ENCODE data around the gene OLIG2. TPM values are rescaled to one million over a fixed set of nuclear protein-coding genes. Genes with fewer than 3 reads are reported as not detected.

The OLIG2 gene
- polyA plus RNA-seq, 1 of the 3 experiments (the other 2 are of a cell fraction) = not detected

DNA sequence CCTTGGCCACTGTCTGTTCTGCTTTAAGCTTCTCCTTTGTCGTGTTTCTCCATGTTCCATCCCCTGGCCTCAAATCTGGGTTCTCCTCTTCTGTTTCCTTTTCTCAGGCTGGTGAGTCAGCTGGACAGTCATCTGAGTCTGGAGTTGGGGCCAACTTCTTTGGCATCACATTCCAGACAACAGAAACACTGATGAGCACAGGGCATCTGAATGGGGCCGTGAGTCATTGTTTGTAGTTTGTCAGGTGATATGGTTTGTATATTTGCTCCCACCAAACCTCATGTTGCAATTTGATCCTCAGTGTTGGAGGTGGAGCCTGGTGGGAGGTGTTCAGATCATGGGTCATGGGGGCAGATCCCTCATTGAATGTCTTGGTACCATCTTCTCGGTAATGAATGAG, 14.3 kb upstream of the OLIG2 start:
- H3K4me3 ChIP-seq (ENCODE audit: low read depth in 2 of 2, low read length in 1 of 2) = no peak overlapping the region
- H3K4me2 ChIP-seq = no peak overlapping the region
- no peaks in the 10 kb centered on the region for H4K20me1 ChIP-seq (ENCODE audit: insufficient read depth)
- peaks cover 63% of the 10 kb centered on the region for H3K27me3 ChIP-seq (ENCODE audit: insufficient read depth)
- ChIA-PET POLR2A (no interaction called here), CTCF (no interaction called here)
- H3K36me3 ChIP-seq (replicated peaks in 1 of 2; ENCODE audit: control insufficient read depth in 1 of 2, insufficient read depth in 2 of 2, low read length in 1 of 2) = no peaks in the 10 kb centered on the region
- H3K27ac ChIP-seq (ENCODE audit: low read depth in 2 of 2, low read length in 1 of 2) = no peak overlapping the region
- no peaks in the 10 kb centered on the region for H3K9me2 ChIP-seq
- WGBS (ENCODE audit: low lambda C conversion rate) = 4% methylated on average over 3 of the region's 3 CpGs
- H3F3A ChIP-seq (replicated peaks; ENCODE audit: insufficient read depth) = peaks cover 6% of the 10 kb centered on the region
- H3K79me2 ChIP-seq (ENCODE audit: insufficient read depth) = no peaks in the 10 kb centered on the region
- H3K4me1 ChIP-seq (ENCODE audit: control insufficient read depth in 1 of 2, insufficient read depth in 2 of 2, low read depth in 1 of 2, low read length in 1 of 2) = no peaks in the 10 kb centered on the region
- no peak overlapping the region for H3K9ac ChIP-seq
- no peaks in the 10 kb centered on the region for H3K9me3 ChIP-seq
- 0 out of 2 replicates have a peak, but pooled peaks have one; percentile 38 for TF ChIP-seq NFIC (IDR thresholded peaks at IDR 0.05; ENCODE audit: borderline replicate concordance)
- TF ChIP-seq ELF1 (IDR thresholded peaks at IDR 0.05) = no peak
- no peak for TF ChIP-seq MEF2A (IDR thresholded peaks at IDR 0.05; ENCODE audit: borderline replicate concordance, low read depth)
- TF ChIP-seq FOSL2 (IDR thresholded peaks at IDR 0.05; ENCODE audit: borderline replicate concordance, low read depth) = peak; percentile 51; the same call in 1 of the 2 replicates
- peak; percentile 20; the same call in 1 of the 2 replicates for TF ChIP-seq JUND (IDR thresholded peaks at IDR 0.05)
- TF ChIP-seq PBX3 (IDR thresholded peaks at IDR 0.05) = no peak
- TF ChIP-seq EZH2phosphoT487 (IDR thresholded peaks at IDR 0.05; ENCODE audit: borderline replicate concordance, low read depth) = no peak
- no peak for DNase-seq
- H2AFZ ChIP-seq (ENCODE audit: low read depth) = no peak overlapping the region

- Histone ChIP-seq H3K4me1 (ENCODE audit: control insufficient read depth in 1 of 2, insufficient read depth in 2 of 2, low read depth in 1 of 2, low read length in 1 of 2) (no peaks in the 10 kb centered on the region), H3K9me2 (no peaks in the 10 kb centered on the region), H3K36me3 (replicated peaks in 1 of 2; ENCODE audit: control insufficient read depth in 1 of 2, insufficient read depth in 2 of 2, low read length in 1 of 2) (no peaks in the 10 kb centered on the region), H4K20me1 (ENCODE audit: insufficient read depth) (no peaks in the 10 kb centered on the region), H3F3A (replicated peaks; ENCODE audit: insufficient read depth) (peaks cover 6% of the 10 kb centered on the region), H3K79me2 (ENCODE audit: insufficient read depth) (no peaks in the 10 kb centered on the region), H2AFZ (ENCODE audit: low read depth) (no peak overlapping the region), H3K9ac (no peak overlapping the region), H3K4me2 (no peak overlapping the region), H3K9me3 (no peaks in the 10 kb centered on the region), H3K27me3 (ENCODE audit: insufficient read depth) (peaks cover 62% of the 10 kb centered on the region), H3K4me3 (ENCODE audit: low read depth in 2 of 2, low read length in 1 of 2) (no peak overlapping the region), H3K27ac (ENCODE audit: low read depth in 2 of 2, low read length in 1 of 2) (no peak overlapping the region)
- no peak for DNase-seq
- CTCF ChIA-PET = no interaction called here
- POLR2A ChIA-PET = no interaction called here
- TF ChIP-seq REST (IDR thresholded peaks at IDR 0.05; ENCODE audit: low read depth, low read length) = peak; percentile 74; the same call in 1 of the 2 replicates
- no peak for TF ChIP-seq NFIC (IDR thresholded peaks at IDR 0.05; ENCODE audit: borderline replicate concordance)
- 0% methylated on average over 2 of the region's 3 CpGs for WGBS (ENCODE audit: low lambda C conversion rate)
Observed at GRCh38 chr21:33013626-33014025, 12.1 kb upstream of the OLIG2 start.

Data from SK-N-SH (cell line).